Sigmoid colon (tissue), 4 donors: ENCODE measurements around the gene JUND.

Experiments
- CTCF ChIP-seq, 4 experiments: fragments of 450-650 bp in 3 of 4; fragments of 200-600 bp in 1 of 4; IDR thresholded peaks; one replicate each; pipeline ENCODE4 v1.5.1; 2016 to 2019; ENCODE audit warnings: antibody characterized with exemption in 4 of 4, mild to moderate bottlenecking in 3 of 4, moderate library complexity in 2 of 4
- POLR2A ChIP-seq, 2 donors: fragments of 450-650 bp; IDR thresholded peaks; one replicate each; pipeline ENCODE4 v1.6.1; 2016; ENCODE audit warnings: antibody characterized with exemption in 2 of 2, mild to moderate bottlenecking in 2 of 2, moderate library complexity in 2 of 2
- POLR2AphosphoS5 ChIP-seq, 4 donors: sonication (generic); formaldehyde crosslinking; IDR thresholded peaks; one replicate each; pipeline ENCODE4 v1.6.1; 2017; ENCODE audit warnings: antibody characterized with exemption in 4 of 4

GRCh38 chr19:18304458-18305310 is 23.3 kb upstream of the JUND start:
- TF ChIP-seq CTCF (IDR thresholded peaks at IDR 0.05) (no peak), POLR2AphosphoS5 (IDR thresholded peaks at IDR 0.05) (peak; percentile 67 to 87 (median 82)), POLR2A (IDR thresholded peaks at IDR 0.05) (peak; percentile 63 to 67)
